Measurements from ENCODE around the gene SLC8A1.

The SLC8A1 gene

DNA sequence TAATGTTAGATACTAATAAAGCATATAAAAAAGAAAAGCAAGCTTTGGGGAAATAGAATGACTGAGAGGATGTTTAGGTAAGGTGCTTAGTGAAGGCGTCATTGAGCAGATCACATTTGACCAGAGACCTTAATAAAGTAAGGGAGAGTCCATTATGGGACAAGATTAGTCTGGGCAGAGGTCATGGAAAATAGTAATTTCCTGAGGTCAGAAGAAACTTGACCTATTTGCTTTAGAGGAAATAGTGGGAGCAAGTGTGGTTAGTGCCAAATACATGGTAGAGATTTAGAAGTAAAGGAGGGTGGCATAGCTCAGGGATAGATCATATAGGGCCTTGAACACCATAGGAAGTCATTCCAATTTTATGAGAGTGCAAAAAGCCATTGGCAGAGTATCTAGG lies 24.5 kb upstream of the SLC8A1 start:
- H2AFZ ChIP-seq (ENCODE audit: low read length) = no peak overlapping the region
- H3F3A ChIP-seq (ENCODE audit: low read depth) = no peaks in the 10 kb centered on the region
- no peaks in the 10 kb centered on the region for H3K27me3 ChIP-seq (ENCODE audit: insufficient read depth, low read length, poor library complexity, severe bottlenecking)
- H3K9me2 ChIP-seq (replicated peaks; ENCODE audit: low read depth, low read length) = no peaks in the 10 kb centered on the region
- H3K9ac ChIP-seq (ENCODE audit: low read depth, low read length, poor library complexity, severe bottlenecking) = no peak overlapping the region
- TF ChIP-seq EZH2phosphoT487 (IDR thresholded peaks at IDR 0.05; ENCODE audit: borderline replicate concordance) = no peak
- TF ChIP-seq, protein P1, sequence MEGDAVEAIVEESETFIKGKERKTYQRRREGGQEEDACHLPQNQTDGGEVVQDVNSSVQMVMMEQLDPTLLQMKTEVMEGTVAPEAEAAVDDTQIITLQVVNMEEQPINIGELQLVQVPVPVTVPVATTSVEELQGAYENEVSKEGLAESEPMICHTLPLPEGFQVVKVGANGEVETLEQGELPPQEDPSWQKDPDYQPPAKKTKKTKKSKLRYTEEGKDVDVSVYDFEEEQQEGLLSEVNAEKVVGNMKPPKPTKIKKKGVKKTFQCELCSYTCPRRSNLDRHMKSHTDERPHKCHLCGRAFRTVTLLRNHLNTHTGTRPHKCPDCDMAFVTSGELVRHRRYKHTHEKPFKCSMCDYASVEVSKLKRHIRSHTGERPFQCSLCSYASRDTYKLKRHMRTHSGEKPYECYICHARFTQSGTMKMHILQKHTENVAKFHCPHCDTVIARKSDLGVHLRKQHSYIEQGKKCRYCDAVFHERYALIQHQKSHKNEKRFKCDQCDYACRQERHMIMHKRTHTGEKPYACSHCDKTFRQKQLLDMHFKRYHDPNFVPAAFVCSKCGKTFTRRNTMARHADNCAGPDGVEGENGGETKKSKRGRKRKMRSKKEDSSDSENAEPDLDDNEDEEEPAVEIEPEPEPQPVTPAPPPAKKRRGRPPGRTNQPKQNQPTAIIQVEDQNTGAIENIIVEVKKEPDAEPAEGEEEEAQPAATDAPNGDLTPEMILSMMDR (conservative IDR thresholded peaks at IDR 0.05; ENCODE audit: low read length) = no peak
- H3K36me3 ChIP-seq (ENCODE audit: insufficient read depth, low read length) = no peaks in the 10 kb centered on the region
- H3K4me3 ChIP-seq (ENCODE audit: low read length, poor library complexity, severe bottlenecking) = no peak overlapping the region
- no peaks in the 10 kb centered on the region for H3K9me3 ChIP-seq (ENCODE audit: insufficient read depth, low read depth, low read length)
- peaks cover 3% of the 10 kb centered on the region for H3K4me1 ChIP-seq (ENCODE audit: insufficient read depth, low read length, poor library complexity, severe bottlenecking)
- no peak overlapping the region for H3K4me2 ChIP-seq (ENCODE audit: low read depth, low read length, poor library complexity, severe bottlenecking)
- no peaks in the 10 kb centered on the region for H3K79me2 ChIP-seq (ENCODE audit: insufficient read depth, low read length)
- H4K20me1 ChIP-seq (ENCODE audit: insufficient read depth, low read length, poor library complexity, severe bottlenecking) = no peaks in the 10 kb centered on the region

DNA sequence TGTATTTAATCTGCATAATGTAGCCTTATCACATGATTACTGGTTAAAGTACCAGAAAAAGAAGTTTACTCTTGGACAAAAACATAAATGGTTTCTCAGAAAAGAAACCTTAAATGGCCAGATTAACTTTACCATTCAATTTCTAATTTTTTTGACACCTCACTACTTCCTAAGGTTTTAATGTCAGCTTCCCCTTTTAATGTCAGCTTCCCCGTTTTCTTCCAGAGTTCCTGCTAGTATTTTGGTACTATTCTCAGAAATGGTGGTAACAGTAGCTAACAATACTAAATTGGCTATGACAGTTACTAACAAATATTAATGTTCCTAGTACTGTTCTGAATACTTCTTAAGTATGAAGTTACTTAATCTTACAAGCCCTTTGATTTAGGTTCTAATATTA lies 22.4 kb upstream of the SLC8A1 start:
- Histone ChIP-seq H3K36me3 (ENCODE audit: insufficient read depth, low read length) (no peaks in the 10 kb centered on the region), H3K4me1 (ENCODE audit: insufficient read depth, low read length, poor library complexity, severe bottlenecking) (peaks cover 7% of the 10 kb centered on the region), H2AFZ (ENCODE audit: low read length) (no peak overlapping the region), H3K9ac (ENCODE audit: low read depth, low read length, poor library complexity, severe bottlenecking) (no peak overlapping the region), H3K79me2 (ENCODE audit: insufficient read depth, low read length) (no peaks in the 10 kb centered on the region), H3K9me2 (replicated peaks; ENCODE audit: low read depth, low read length) (no peaks in the 10 kb centered on the region), H3K4me2 (ENCODE audit: low read depth, low read length, poor library complexity, severe bottlenecking) (no peak overlapping the region), H3K4me3 (ENCODE audit: low read length, poor library complexity, severe bottlenecking) (no peak overlapping the region), H3K9me3 (ENCODE audit: insufficient read depth, low read depth, low read length) (no peaks in the 10 kb centered on the region), H3K27me3 (ENCODE audit: insufficient read depth, low read length, poor library complexity, severe bottlenecking) (no peaks in the 10 kb centered on the region), H3F3A (ENCODE audit: low read depth) (no peaks in the 10 kb centered on the region), H4K20me1 (ENCODE audit: insufficient read depth, low read length, poor library complexity, severe bottlenecking) (no peaks in the 10 kb centered on the region)
- TF ChIP-seq, protein P1 (conservative IDR thresholded peaks at IDR 0.05; ENCODE audit: low read length) = no peak
- TF ChIP-seq EZH2phosphoT487 (IDR thresholded peaks at IDR 0.05; ENCODE audit: borderline replicate concordance) = no peak

DNA sequence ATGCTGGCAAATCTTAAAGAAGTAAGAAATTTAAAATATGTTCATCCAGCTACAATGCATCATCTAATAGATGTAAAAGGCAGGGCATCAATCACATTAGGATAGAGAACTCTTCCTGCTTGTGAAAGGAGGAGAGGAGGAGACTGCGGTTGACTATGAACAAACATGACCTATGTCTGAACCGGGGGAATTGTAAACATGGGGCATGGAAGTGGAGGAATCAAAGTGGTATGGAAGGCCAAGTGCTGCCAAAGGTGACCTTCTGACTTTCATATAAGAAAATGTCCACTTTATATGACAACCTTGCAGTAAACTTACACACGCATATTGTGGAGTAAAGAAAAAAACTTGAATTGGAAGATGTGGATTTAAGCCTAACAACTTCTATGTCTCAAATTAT lies 20.0 kb upstream of the SLC8A1 start:
- no peaks in the 10 kb centered on the region for H3F3A ChIP-seq (ENCODE audit: low read depth)
- H3K4me1 ChIP-seq (ENCODE audit: insufficient read depth, low read length, poor library complexity, severe bottlenecking) = peaks cover 7% of the 10 kb centered on the region
- no peaks in the 10 kb centered on the region for H3K27me3 ChIP-seq (ENCODE audit: insufficient read depth, low read length, poor library complexity, severe bottlenecking)
- no peak overlapping the region for H3K9ac ChIP-seq (ENCODE audit: low read depth, low read length, poor library complexity, severe bottlenecking)
- H3K4me3 ChIP-seq (ENCODE audit: low read length, poor library complexity, severe bottlenecking) = no peak overlapping the region
- no peaks in the 10 kb centered on the region for H3K79me2 ChIP-seq (ENCODE audit: insufficient read depth, low read length)
- H4K20me1 ChIP-seq (ENCODE audit: insufficient read depth, low read length, poor library complexity, severe bottlenecking) = no peaks in the 10 kb centered on the region
- H3K9me3 ChIP-seq (ENCODE audit: insufficient read depth, low read depth, low read length) = no peaks in the 10 kb centered on the region
- no peak overlapping the region for H3K4me2 ChIP-seq (ENCODE audit: low read depth, low read length, poor library complexity, severe bottlenecking)
- no peak for TF ChIP-seq EZH2phosphoT487 (IDR thresholded peaks at IDR 0.05; ENCODE audit: borderline replicate concordance)
- TF ChIP-seq, protein P1 (conservative IDR thresholded peaks at IDR 0.05; ENCODE audit: low read length) = no peak
- no peak overlapping the region for H2AFZ ChIP-seq (ENCODE audit: low read length)
- H3K9me2 ChIP-seq (replicated peaks; ENCODE audit: low read depth, low read length) = no peaks in the 10 kb centered on the region
- no peaks in the 10 kb centered on the region for H3K36me3 ChIP-seq (ENCODE audit: insufficient read depth, low read length)
